Nucleus accumbens (tissue), 56 donors: Measurements from ENCODE around the gene FLOT1.
A peak's percentile ranks its signal among the peaks of the same experiment; 100 is the strongest.

Experiments used
- DNase-seq, 56 donors: peaks; one replicate each; lab custom pipeline; 2025; lab: John Stamatoyannopoulos, UW

Gene FLOT1

GRCh38 chr6:30748851-30749540 is 6.5 kb upstream of the FLOT1 start:
- no peak for DNase-seq

GRCh38 chr6:30747902-30748769 is 5.6 kb upstream of the FLOT1 start:
- DNase-seq: no peak

GRCh38 chr6:30747300-30747687 is 4.8 kb upstream of the FLOT1 start:
- no peak for DNase-seq

- DNase-seq: peak in 53 of 56 donors; percentile 26 to 82 (median 61)
These were observed 1.7 kb upstream of the FLOT1 start, which contains the start of gene IER3 for GRCh38 chr6:30744054-30744805. Gene IER3 (minus strand): TSS chr6:30744547. CDS start chr6:30744518, 29 bp downstream.

GRCh38 chr6:30743099-30744053 is 889 bp upstream of the FLOT1 start:
- peak in 4 of 56 donors; percentile 31 to 46 (median 38) for DNase-seq

- DNase-seq: peak in 2 of 56 donors; percentile 35 to 44
These were observed 635 bp downstream of the FLOT1 start for GRCh38 chr6:30741789-30742315.

GRCh38 chr6:30741063-30741779 is 1.3 kb downstream of the FLOT1 start:
- DNase-seq: no peak

GRCh38 chr6:30740540-30740870 is 2.0 kb downstream of the FLOT1 start:
- DNase-seq: no peak

GRCh38 chr6:30738532-30738931 is 4.0 kb downstream of the FLOT1 start:
- no peak for DNase-seq

- no peak for DNase-seq
These were observed 6.7 kb downstream of the FLOT1 start for GRCh38 chr6:30735668-30736314.

GRCh38 chr6:30732237-30732943 is 10.1 kb downstream of the FLOT1 start:
- DNase-seq: no peak

GRCh38 chr6:30730601-30731435 is 11.7 kb downstream of the FLOT1 start:
- DNase-seq: peak in 37 of 56 donors; percentile 5 to 76 (median 39)

- no peak for DNase-seq
These were observed 14.4 kb downstream of the FLOT1 start for GRCh38 chr6:30727920-30728553.

- no peak for DNase-seq
These were observed 15.7 kb downstream of the FLOT1 start for GRCh38 chr6:30726506-30727413.
